H9 (cell line): ENCODE measurements around the gene PKNOX2. TPM values are rescaled to one million over a fixed set of nuclear protein-coding genes. Genes with fewer than 3 reads are reported as not detected.

Experiments used
- DNase-seq: peaks from one replicate; pipeline ENCODE4 v3.0.0-alpha.2; 2017
- H2AFZ ChIP-seq: one replicate; pipeline ENCODE4 v1.6.1; 2013; ENCODE audit warnings: mild to moderate bottlenecking, low read length, control low read depth, moderate library complexity
- H2AK5ac ChIP-seq: 2 replicates; pipeline ENCODE4 v1.6.1; 2013; ENCODE audit warnings: low read length, control low read depth, mixed read lengths; ENCODE audit not compliant: insufficient read length
- H2BK120ac ChIP-seq: one replicate; pipeline ENCODE4 v1.6.1; 2013; ENCODE audit warnings: low read depth, mild to moderate bottlenecking, low read length, control low read depth, inconsistent platforms; ENCODE audit not compliant: poor library complexity, severe bottlenecking
- H2BK12ac ChIP-seq: 2 replicates; pipeline ENCODE4 v1.6.1; 2013; ENCODE audit warnings: low read length, control low read depth, mixed read lengths, low read depth; ENCODE audit not compliant: insufficient read length
- H2BK15ac ChIP-seq: 2 replicates; pipeline ENCODE4 v1.6.1; 2013; ENCODE audit warnings: low read depth, low read length, control low read depth
- H2BK20ac ChIP-seq: one replicate; pipeline ENCODE4 v1.6.1; 2013; ENCODE audit warnings: low read depth, mild to moderate bottlenecking, low read length, control low read depth, inconsistent platforms; ENCODE audit not compliant: poor library complexity, severe bottlenecking
- H2BK5ac ChIP-seq: 2 replicates; pipeline ENCODE4 v1.6.1; 2013; ENCODE audit warnings: low read length, control low read depth, mixed read lengths; ENCODE audit not compliant: insufficient read length
- H3K14ac ChIP-seq: 2 replicates; pipeline ENCODE4 v1.6.1; 2013; ENCODE audit warnings: low read length, control low read depth; ENCODE audit not compliant: insufficient read depth
- H3K18ac ChIP-seq: 2 replicates; pipeline ENCODE4 v1.6.1; 2013; ENCODE audit warnings: low read depth, mild to moderate bottlenecking, mixed read lengths, low read length, control low read depth; ENCODE audit not compliant: insufficient read length
- H3K23ac ChIP-seq: 2 replicates; pipeline ENCODE4 v1.6.1; 2013; ENCODE audit warnings: low read length, control low read depth, mixed read lengths, low read depth; ENCODE audit not compliant: insufficient read length
- H3K23me2 ChIP-seq: 2 replicates; pipeline ENCODE4 v1.6.1; 2013; ENCODE audit warnings: low read depth, mild to moderate bottlenecking, mixed read lengths, low read length, control low read depth; ENCODE audit not compliant: insufficient read length, poor library complexity, severe bottlenecking
- H3K27ac ChIP-seq: 2 replicates; pipeline ENCODE4 v1.5.1; 2013; ENCODE audit warnings: low read length, control low read depth, mixed read lengths, low read depth; ENCODE audit not compliant: insufficient read length
- H3K27me3 ChIP-seq: 2 replicates; pipeline ENCODE4 v1.6.1; 2013; ENCODE audit warnings: low read length, control low read depth, inconsistent platforms; ENCODE audit not compliant: insufficient read depth
- H3K4ac ChIP-seq: 2 replicates; pipeline ENCODE4 v1.6.1; 2013; ENCODE audit warnings: low read depth, mild to moderate bottlenecking, control low read depth, inconsistent platforms, low read length, moderate library complexity
- H3K4me1 ChIP-seq: 2 replicates; pipeline ENCODE4 v1.6.1; 2013; ENCODE audit warnings: low read length, control low read depth, inconsistent platforms; ENCODE audit not compliant: insufficient read depth
- H3K4me2 ChIP-seq: 2 replicates; pipeline ENCODE4 v1.6.1; 2013; ENCODE audit warnings: low read length, control low read depth, mixed read lengths; ENCODE audit not compliant: insufficient read length, insufficient read depth
- H3K56ac ChIP-seq: 2 replicates; pipeline ENCODE4 v1.6.1; 2013; ENCODE audit warnings: low read depth, mild to moderate bottlenecking, mixed read lengths, low read length, control low read depth; ENCODE audit not compliant: insufficient read length
- H3K79me1 ChIP-seq: 2 replicates; pipeline ENCODE4 v1.6.1; 2013; ENCODE audit warnings: low read depth, mild to moderate bottlenecking, moderate library complexity, low read length, control low read depth, inconsistent platforms; ENCODE audit not compliant: insufficient read depth, poor library complexity, severe bottlenecking
- H3K79me2 ChIP-seq: 2 replicates; pipeline ENCODE4 v1.6.1; 2013; ENCODE audit warnings: low read length, control low read depth, inconsistent platforms; ENCODE audit not compliant: insufficient read depth
- H3K9ac ChIP-seq: 2 replicates; pipeline ENCODE4 v1.6.1; 2013; ENCODE audit warnings: low read length, control low read depth, mixed read lengths; ENCODE audit not compliant: insufficient read length; ENCODE audit errors: extremely low read depth
- H3K9me3 ChIP-seq: one replicate; pipeline ENCODE4 v1.6.1; 2013; ENCODE audit warnings: low read depth, low read length, inconsistent platforms; ENCODE audit not compliant: control insufficient read depth
- H3T11ph ChIP-seq: one replicate; pipeline ENCODE4 v1.6.1; 2013; ENCODE audit warnings: mild to moderate bottlenecking, low read length, control low read depth, inconsistent platforms
- H4K20me1 ChIP-seq: one replicate; pipeline ENCODE4 v1.6.1; 2013; ENCODE audit not compliant: control insufficient read depth, insufficient read length, insufficient read depth
- H4K5ac ChIP-seq: 2 replicates; pipeline ENCODE4 v1.6.1; 2013; ENCODE audit warnings: low read depth, mild to moderate bottlenecking, mixed read lengths, low read length, control low read depth; ENCODE audit not compliant: insufficient read length
- H4K8ac ChIP-seq: replicated peaks from 2 replicates; pipeline ENCODE4 v1.6.1; 2013; ENCODE audit warnings: low read length, control low read depth, mixed read lengths, low read depth; ENCODE audit not compliant: insufficient read length
- H4K91ac ChIP-seq: 2 replicates; pipeline ENCODE4 v1.6.1; 2013; ENCODE audit warnings: low read depth, mild to moderate bottlenecking, moderate library complexity, mixed read lengths, low read length, control low read depth; ENCODE audit not compliant: insufficient read length
- H3K27ac Mint-ChIP-seq, 3 experiments: 2 replicates in 2 of 3; 3 replicates in 1 of 3; pipeline ENCODE4 v1.8.0; 2020 to 2021; ENCODE audit warnings: mixed read lengths in 3 of 3, mild to moderate bottlenecking in 1 of 3, moderate library complexity in 1 of 3
- H3K27me3 Mint-ChIP-seq: 2 replicates; pipeline ENCODE4 v1.8.0; 2021; ENCODE audit warnings: low read depth, mild to moderate bottlenecking, moderate library complexity, mixed read lengths
- H3K36me3 Mint-ChIP-seq, 3 experiments: 2 replicates in 2 of 3; 3 replicates in 1 of 3; pipeline ENCODE4 v1.8.0; 2020 to 2021; ENCODE audit warnings: low read depth in 3 of 3, mixed read lengths in 3 of 3; ENCODE audit not compliant: insufficient read depth in 1 of 3
- H3K4me1 Mint-ChIP-seq, 2 experiments: 2 replicates each; pipeline ENCODE4 v1.8.0; 2020; ENCODE audit warnings: mixed read lengths in 2 of 2
- H3K4me3 Mint-ChIP-seq, 2 experiments: 2 replicates in 1 of 2; 3 replicates in 1 of 2; pipeline ENCODE4 v1.8.0; 2020 to 2021; ENCODE audit warnings: mild to moderate bottlenecking in 2 of 2, mixed read lengths in 2 of 2, moderate library complexity in 1 of 2
- H3K9me3 Mint-ChIP-seq, 2 experiments: 2 replicates in 1 of 2; 3 replicates in 1 of 2; pipeline ENCODE4 v1.8.0; 2020; ENCODE audit warnings: mild to moderate bottlenecking in 2 of 2, mixed read lengths in 2 of 2, moderate library complexity in 1 of 2
- WGBS: extraction: QIAGEN DNeasy Blood & Tissue Kit; methylation state at CpG from one replicate; pipeline ENCODE4 v1.1.7; 2013; ENCODE audit warnings: missing lambda C conversion rate, low lambda C conversion rate, mixed read lengths; ENCODE audit not compliant: insufficient read length; ENCODE audit errors: extremely low coverage; 5-methylcytosine and 5-hydroxymethylcytosine counted together
- total RNA-seq: library from RNA; stranded (reverse); gene quantifications from 2 replicates; pipeline ENCODE4 v1.2.1, GENCODE V29; 2021
- TF ChIP-seq, protein P1 (sequence below): fragments of 200-600 bp; sonication (generic); conservative IDR thresholded peaks from 3 replicates; pipeline ENCODE4 v1.8.0; 2021; ENCODE audit warnings: antibody characterized with exemption, mild to moderate bottlenecking

Gene PKNOX2
- total RNA-seq, 1 experiment from 2014 or later, result 1.3 TPM

DNA sequence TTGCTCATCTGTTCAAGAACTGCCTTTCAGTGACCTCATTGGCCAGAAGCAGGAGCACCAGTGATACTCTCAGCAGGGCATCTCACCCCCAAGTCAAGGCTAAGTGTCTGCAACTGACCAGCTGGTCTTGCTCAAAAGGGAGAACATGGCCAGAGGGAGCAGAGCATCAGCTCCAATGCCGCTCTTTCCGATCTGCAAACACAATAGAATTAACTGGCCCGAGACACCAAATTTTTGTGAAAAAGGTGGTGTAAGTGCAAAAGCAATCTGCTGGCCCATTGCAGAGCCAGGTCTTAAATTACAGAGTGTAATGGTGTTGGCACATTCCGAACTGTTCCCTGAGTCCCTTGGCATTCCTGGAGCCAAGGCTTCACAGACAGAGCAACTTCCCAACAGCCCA lies 97.0 kb downstream of the PKNOX2 start:
- Mint-ChIP-seq H3K4me3 (peak overlapping the region in 1 of 2 experiments; percentile 49; a peak in 2 of 5 replicates), H3K27me3 (peaks cover 30% of the 10 kb centered on the region), H3K36me3 (no peaks in the 10 kb centered on the region), H3K9me3 (no peaks in the 10 kb centered on the region), H3K4me1 (peaks cover 43 to 66% of the 10 kb centered on the region in 2 experiments), H3K27ac (no peak overlapping the region; a peak in 1 of 7 replicates)
- DNase-seq, result no peak
- Histone ChIP-seq H3K27me3 (no peaks in the 10 kb centered on the region; the same call in 1 of the 2 replicates), H2BK120ac (no peak overlapping the region), H3K4me1 (peaks cover 10% of the 10 kb centered on the region), H3K14ac (peak overlapping the region; percentile 84), H2BK12ac (no peak overlapping the region), H3K79me1 (no peaks in the 10 kb centered on the region), H2AFZ (no peak overlapping the region), H3K9me3 (no peaks in the 10 kb centered on the region), H3K18ac (peak overlapping the region; percentile 80), H4K8ac (no peak overlapping the region), H2BK20ac (no peak overlapping the region), H3T11ph (no peak overlapping the region), H3K4me2 (peak overlapping the region; percentile 52), H4K91ac (no peak overlapping the region), H2AK5ac (no peak overlapping the region), H3K23me2 (peaks cover 4% of the 10 kb centered on the region), H3K56ac (no peak overlapping the region), H2BK5ac (no peak overlapping the region), H3K23ac (no peak overlapping the region), H3K27ac (no peak overlapping the region), H3K79me2 (no peaks in the 10 kb centered on the region), H4K20me1 (no peaks in the 10 kb centered on the region), H2BK15ac (no peak overlapping the region), H3K9ac (no peak overlapping the region), H3K4ac (no peak overlapping the region), H4K5ac (no peak overlapping the region)
- TF ChIP-seq, protein P1, sequence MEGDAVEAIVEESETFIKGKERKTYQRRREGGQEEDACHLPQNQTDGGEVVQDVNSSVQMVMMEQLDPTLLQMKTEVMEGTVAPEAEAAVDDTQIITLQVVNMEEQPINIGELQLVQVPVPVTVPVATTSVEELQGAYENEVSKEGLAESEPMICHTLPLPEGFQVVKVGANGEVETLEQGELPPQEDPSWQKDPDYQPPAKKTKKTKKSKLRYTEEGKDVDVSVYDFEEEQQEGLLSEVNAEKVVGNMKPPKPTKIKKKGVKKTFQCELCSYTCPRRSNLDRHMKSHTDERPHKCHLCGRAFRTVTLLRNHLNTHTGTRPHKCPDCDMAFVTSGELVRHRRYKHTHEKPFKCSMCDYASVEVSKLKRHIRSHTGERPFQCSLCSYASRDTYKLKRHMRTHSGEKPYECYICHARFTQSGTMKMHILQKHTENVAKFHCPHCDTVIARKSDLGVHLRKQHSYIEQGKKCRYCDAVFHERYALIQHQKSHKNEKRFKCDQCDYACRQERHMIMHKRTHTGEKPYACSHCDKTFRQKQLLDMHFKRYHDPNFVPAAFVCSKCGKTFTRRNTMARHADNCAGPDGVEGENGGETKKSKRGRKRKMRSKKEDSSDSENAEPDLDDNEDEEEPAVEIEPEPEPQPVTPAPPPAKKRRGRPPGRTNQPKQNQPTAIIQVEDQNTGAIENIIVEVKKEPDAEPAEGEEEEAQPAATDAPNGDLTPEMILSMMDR, result no peak
- no CpG with 5 or more reads among the region's 4 CpGs for WGBS
